Lower leg skin (tissue), 4 donors: ENCODE measurements around the gene RCAN2. TPM values are rescaled to one million over a fixed set of nuclear protein-coding genes. Genes with fewer than 3 reads are reported as not detected.

Experiments used
- DNase-seq, 2 donors: peaks; one replicate each; pipeline ENCODE4 v3.0.0-alpha.2; 2019; ENCODE audit warnings: low spot score in 2 of 2
- H3K4me3 ChIP-seq: fragments of 200-600 bp; sonication (generic); 2 replicates; pipeline ENCODE4 v1.5.1; 2017; ENCODE audit warnings: mild to moderate bottlenecking, low read depth; ENCODE audit not compliant: poor library complexity, severe bottlenecking
- POLR2A ChIP-seq, 2 donors: fragments of 450-650 bp; IDR thresholded peaks; one replicate each; pipeline ENCODE4 v1.6.1; 2016 to 2017; ENCODE audit warnings: antibody characterized with exemption in 2 of 2, mild to moderate bottlenecking in 1 of 2, moderate library complexity in 1 of 2
- WGBS, 2 donors: methylation state at CpG; one replicate each; pipeline ENCODE4 v1.1.5; 2018; 5-methylcytosine and 5-hydroxymethylcytosine counted together
- intact Hi-C: fragments of 100-400 bp; cut with DNase I; formaldehyde crosslinking; loops from one replicate; pipeline ENCODE4 v1.15.0; 2023; ENCODE audit warnings: low total_unique reads
- total RNA-seq, 4 donors: library from RNA; depleted of rRNA; stranded (reverse); fragments of >200 nt; gene quantifications; one replicate each; pipeline ENCODE4 v1.1.0, GENCODE V29; 2016
- TF ChIP-seq, protein P1 (sequence below), 3 donors: fragments of 450-650 bp; IDR thresholded peaks; one replicate each; pipeline ENCODE4 v1.5.1; 2016; ENCODE audit warnings: antibody characterized with exemption in 3 of 3, mild to moderate bottlenecking in 3 of 3, moderate library complexity in 2 of 3

Gene RCAN2
- total RNA-seq, 4 donors from 2014 or later, result 3.7 to 18.7 (median 12.8) TPM

DNA sequence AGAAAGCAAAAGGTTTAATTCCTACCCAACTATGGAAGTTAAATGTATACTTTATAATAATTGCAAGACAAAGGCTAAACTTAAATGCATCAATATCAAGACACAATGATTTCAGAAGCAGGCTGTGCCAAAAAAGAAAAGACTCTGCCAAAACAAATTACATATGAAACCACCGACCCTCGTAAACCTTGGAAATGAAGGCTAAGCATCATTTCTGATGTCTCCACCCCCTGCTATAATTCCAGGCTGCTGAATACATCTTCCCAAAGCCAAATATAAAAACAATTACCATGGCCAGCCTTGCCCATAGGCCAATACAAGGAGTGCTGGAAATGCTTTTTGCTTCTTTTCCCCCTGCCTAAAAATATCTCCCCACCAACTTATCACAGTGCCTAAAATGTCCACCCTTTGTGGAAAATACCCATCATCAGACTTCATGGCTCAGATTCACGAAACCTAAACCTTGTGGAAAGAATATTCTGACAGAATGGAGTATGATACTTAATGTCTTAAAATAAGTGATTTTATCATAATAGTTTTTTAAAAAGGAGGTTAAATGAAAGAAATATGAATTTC is 37.4 kb downstream of the RCAN2 start:
- intact Hi-C loops, result no loop called here
- H3K4me3 ChIP-seq, result no peak overlapping the region
- DNase-seq, result no peak
- TF ChIP-seq POLR2A (IDR thresholded peaks at IDR 0.05), result no peak
- TF ChIP-seq, protein P1, sequence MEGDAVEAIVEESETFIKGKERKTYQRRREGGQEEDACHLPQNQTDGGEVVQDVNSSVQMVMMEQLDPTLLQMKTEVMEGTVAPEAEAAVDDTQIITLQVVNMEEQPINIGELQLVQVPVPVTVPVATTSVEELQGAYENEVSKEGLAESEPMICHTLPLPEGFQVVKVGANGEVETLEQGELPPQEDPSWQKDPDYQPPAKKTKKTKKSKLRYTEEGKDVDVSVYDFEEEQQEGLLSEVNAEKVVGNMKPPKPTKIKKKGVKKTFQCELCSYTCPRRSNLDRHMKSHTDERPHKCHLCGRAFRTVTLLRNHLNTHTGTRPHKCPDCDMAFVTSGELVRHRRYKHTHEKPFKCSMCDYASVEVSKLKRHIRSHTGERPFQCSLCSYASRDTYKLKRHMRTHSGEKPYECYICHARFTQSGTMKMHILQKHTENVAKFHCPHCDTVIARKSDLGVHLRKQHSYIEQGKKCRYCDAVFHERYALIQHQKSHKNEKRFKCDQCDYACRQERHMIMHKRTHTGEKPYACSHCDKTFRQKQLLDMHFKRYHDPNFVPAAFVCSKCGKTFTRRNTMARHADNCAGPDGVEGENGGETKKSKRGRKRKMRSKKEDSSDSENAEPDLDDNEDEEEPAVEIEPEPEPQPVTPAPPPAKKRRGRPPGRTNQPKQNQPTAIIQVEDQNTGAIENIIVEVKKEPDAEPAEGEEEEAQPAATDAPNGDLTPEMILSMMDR (IDR thresholded peaks at IDR 0.05), result no peak
- 36 to 46% methylated on average over 3 of the region's 3 CpGs for WGBS, 2 donors

DNA sequence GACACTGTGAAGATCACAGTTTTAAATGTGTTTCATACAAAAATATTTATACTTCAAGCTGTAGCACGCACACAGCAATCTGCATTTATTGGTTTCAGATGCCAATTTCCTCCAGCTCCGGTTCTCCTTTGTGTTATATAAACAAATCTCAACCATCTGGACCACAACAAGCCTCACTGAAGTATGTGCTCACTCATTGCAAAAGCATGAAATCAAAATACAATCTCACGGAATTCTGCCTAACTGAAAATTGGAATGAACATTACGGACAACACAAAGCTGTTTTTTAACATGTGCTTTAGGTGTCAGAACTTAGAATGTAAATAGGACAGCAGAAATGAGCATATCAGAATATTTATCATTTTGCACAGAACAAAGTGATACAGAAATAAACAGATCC is 38.0 kb downstream of the RCAN2 start:
- no peak for DNase-seq
- WGBS, 2 donors, result 9 to 24% methylated on average over 4 of the region's 4 CpGs
- H3K4me3 ChIP-seq, result no peak overlapping the region
- no peak for TF ChIP-seq POLR2A (IDR thresholded peaks at IDR 0.05)
- TF ChIP-seq, protein P1 (IDR thresholded peaks at IDR 0.05), result no peak
- intact Hi-C loops, result no loop called here

DNA sequence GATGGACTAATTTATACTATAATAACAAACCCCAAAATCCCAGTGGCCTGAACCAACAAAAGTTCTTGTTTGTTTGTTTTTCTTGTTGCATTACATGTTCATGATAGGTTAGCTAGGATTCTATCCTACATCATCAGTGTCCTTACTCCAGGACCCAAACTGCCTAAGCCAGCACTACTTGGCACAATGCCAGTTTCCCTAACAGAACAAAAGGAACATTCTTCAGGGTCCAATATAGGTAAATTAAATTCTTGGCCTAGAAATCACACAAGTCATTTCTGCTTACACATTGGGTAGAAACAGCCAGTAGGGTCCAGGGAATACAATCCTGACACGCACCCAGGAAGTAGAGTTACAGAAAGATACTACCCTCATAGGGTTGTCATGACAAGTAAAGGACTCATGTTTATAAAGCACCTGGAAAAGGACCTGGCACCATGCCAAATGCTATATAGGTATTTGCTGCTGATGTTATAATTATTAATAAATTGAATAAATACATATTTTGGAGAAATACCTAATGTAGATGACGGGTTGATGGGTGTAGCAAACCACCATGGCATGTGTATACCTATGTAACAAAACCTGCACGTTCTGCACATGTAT is 38.8 kb downstream of the RCAN2 start:
- no peak overlapping the region for H3K4me3 ChIP-seq
- intact Hi-C loops, result no loop called here
- WGBS, 2 donors, result 62 to 72% methylated on average over 3 of the region's 3 CpGs
- TF ChIP-seq, protein P1 (IDR thresholded peaks at IDR 0.05), result no peak
- no peak for TF ChIP-seq POLR2A (IDR thresholded peaks at IDR 0.05)
- DNase-seq, result no peak

DNA sequence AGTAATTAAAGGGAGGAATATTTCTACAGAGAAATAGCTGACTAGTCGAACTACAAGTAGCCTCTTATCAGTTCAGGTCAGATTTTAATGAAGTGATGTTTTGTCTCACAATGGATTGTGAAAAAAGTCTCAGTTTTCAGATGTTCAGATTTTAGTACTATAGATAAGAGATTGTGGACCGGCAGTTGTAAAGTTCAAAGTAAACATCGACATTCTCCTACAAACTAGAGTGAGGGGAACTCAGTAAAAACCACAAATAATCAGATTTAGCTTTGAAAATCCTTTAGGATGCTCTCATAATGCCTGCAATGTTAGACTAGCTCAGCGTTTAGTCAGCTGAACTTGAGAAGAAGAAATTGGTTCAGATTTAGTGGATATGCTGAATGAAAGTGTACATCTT is 39.9 kb downstream of the RCAN2 start:
- no peak for DNase-seq
- no peak overlapping the region for H3K4me3 ChIP-seq
- 76 to 80% methylated on average over 4 of the region's 4 CpGs for WGBS, 2 donors

DNA sequence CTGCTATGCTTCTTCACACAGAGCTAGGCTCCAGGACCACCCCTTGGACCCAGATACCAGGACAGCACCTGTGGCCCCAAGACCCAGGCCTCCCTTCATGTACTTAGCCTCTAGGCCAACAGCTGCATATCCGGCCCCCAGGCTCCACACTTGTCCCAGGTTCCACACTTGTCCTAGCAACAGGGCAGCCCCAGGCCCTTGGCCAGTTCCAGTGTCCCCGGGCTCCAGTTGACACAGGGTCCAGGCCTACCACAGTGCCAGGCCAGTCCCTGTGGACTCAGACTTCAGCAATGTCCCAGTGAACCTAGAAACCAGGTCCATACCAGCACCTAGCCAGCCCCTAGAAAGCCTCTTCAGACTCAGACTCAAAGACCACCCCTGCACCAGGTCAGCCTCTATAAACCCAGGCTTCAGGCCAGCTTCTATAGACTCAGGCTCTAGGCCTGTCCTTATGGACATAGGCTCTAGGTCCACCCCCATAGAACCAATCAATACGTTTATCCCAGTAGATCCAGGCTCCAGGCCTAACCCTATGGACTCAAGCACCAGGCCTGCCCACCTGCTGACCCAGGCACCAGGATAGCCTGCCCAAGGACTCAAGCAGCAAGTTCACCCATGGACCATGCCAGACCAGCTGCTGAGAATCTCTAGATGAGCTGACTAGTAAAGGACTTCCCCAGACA is 46.3 kb downstream of the RCAN2 start:
- TF ChIP-seq, protein P1 (IDR thresholded peaks at IDR 0.05), result no peak
- no peak for TF ChIP-seq POLR2A (IDR thresholded peaks at IDR 0.05)
- intact Hi-C loops, result no loop called here
- 94 to 100% methylated on average over 3 of the region's 3 CpGs for WGBS, 2 donors
- DNase-seq, result no peak
- no peak overlapping the region for H3K4me3 ChIP-seq

More for the DNA sequence above, 39.9 kb downstream of the RCAN2 start:
- intact Hi-C loops, result no loop called here
- TF ChIP-seq, protein P1 (IDR thresholded peaks at IDR 0.05), result no peak
